Endothelial cell of umbilical vein (primary cell): ENCODE data around the gene OSBPL8. TPM values are rescaled to one million over a fixed set of nuclear protein-coding genes. Genes with fewer than 3 reads are reported as not detected.

Source experiments
- BruUV-seq: library from RNA; stranded (reverse); fragments of 400-500 nt; replicated peaks from 2 replicates; lab custom pipeline; 2021; lab: Mats Ljungman, UMichigan
- CTCF ChIA-PET: fragments of 300-600, 350-600 bp; sonication (Branson Sonifier 250); formaldehyde crosslinking; loops from one replicate; lab custom pipeline; 2021; ENCODE audit warnings: antibody characterized with exemption, inconsistent platforms; lab: Charles Lee
- POLR2A ChIA-PET: fragments of 300-600, 350-600 bp; sonication (Branson Sonifier 250); formaldehyde crosslinking; loops from one replicate; lab custom pipeline; 2021; ENCODE audit warnings: antibody characterized with exemption, inconsistent platforms; lab: Charles Lee
- DNase-seq: peaks from one replicate; pipeline ENCODE4 v3.0.0-alpha.2; 2011; ENCODE audit warnings: low read depth, low spot score
- FAIRE-seq: peaks from 2 replicates; lab custom pipeline; 2011; peaks lifted over from hg19 to GRCh38; lab: Jason Lieb, UNC
- H2AFZ ChIP-seq: 2 replicates; pipeline ENCODE4 v1.6.0; 2012; ENCODE audit warnings: low read depth, low read length, control low read depth, inconsistent platforms
- H3K27ac ChIP-seq: 2 replicates; pipeline ENCODE4 v1.5.1; 2011; ENCODE audit warnings: low read depth, mild to moderate bottlenecking, control low read depth, low read length, moderate library complexity; ENCODE audit not compliant: insufficient read depth
- H3K27me3 ChIP-seq, 2 experiments: 2 replicates each; pipeline versions ENCODE4 v1.6.0 to v1.6.1; 2011; ENCODE audit warnings: low read length in 2 of 2, mixed read lengths in 1 of 2; ENCODE audit not compliant: control insufficient read depth in 2 of 2, insufficient read depth in 2 of 2
- H3K36me3 ChIP-seq, 2 experiments: 2 replicates in 1 of 2; 3 replicates in 1 of 2; pipeline ENCODE4 v1.5.1; 2011; ENCODE audit warnings: low read length in 2 of 2, mild to moderate bottlenecking in 1 of 2, moderate library complexity in 1 of 2; ENCODE audit not compliant: control insufficient read depth in 2 of 2, insufficient read depth in 2 of 2; ENCODE audit errors: extremely low read depth in 1 of 2
- H3K4me1 ChIP-seq: 3 replicates; pipeline ENCODE4 v1.5.1; 2011; ENCODE audit warnings: mild to moderate bottlenecking, low read length; ENCODE audit not compliant: control insufficient read depth, insufficient read depth; ENCODE audit errors: extremely low read depth
- H3K4me2 ChIP-seq: 2 replicates; pipeline ENCODE4 v1.6.1; 2011; ENCODE audit warnings: low read length, control low read depth, mixed read lengths; ENCODE audit not compliant: insufficient read depth
- H3K4me3 ChIP-seq, 3 experiments: fragments of 200-600 bp in 1 of 3; sonication (generic), shearing (Covaris generic) in 1 of 3; replicated peaks in 1 of 3; 2 replicates each; pipeline ENCODE4 v1.5.1; 2011 to 2016; ENCODE audit warnings: control low read depth in 3 of 3, low read length in 3 of 3, mild to moderate bottlenecking in 2 of 3, inconsistent platforms in 1 of 3, low read depth in 1 of 3, moderate library complexity in 1 of 3; ENCODE audit not compliant: insufficient read depth in 1 of 3
- H3K79me2 ChIP-seq: 2 replicates; pipeline ENCODE4 v1.6.0; 2012; ENCODE audit warnings: low read length, inconsistent platforms; ENCODE audit not compliant: control insufficient read depth, insufficient read depth
- H3K9ac ChIP-seq: replicated peaks from 2 replicates; pipeline ENCODE3; 2011; ENCODE audit warnings: low read length, control low read depth; ENCODE audit not compliant: insufficient read depth; ENCODE audit errors: extremely low read depth
- H3K9me1 ChIP-seq: replicated peaks from 3 replicates; pipeline ENCODE4 v1.6.0; 2011; ENCODE audit warnings: mild to moderate bottlenecking, low read length; ENCODE audit not compliant: control insufficient read depth, insufficient read depth; ENCODE audit errors: extremely low read depth
- H3K9me3 ChIP-seq: replicated peaks from 2 replicates; pipeline ENCODE4 v1.5.1; 2012; ENCODE audit warnings: low read length, inconsistent platforms; ENCODE audit not compliant: control insufficient read depth, insufficient read depth
- H4K20me1 ChIP-seq: replicated peaks from 2 replicates; pipeline ENCODE3; 2011; ENCODE audit warnings: mild to moderate bottlenecking, low read length; ENCODE audit not compliant: control insufficient read depth, insufficient read depth; ENCODE audit errors: extremely low read depth
- EZH2 ChIP-seq: IDR thresholded peaks from 2 replicates; pipeline ENCODE4 v1.6.1; 2012; ENCODE audit warnings: borderline replicate concordance, low read depth, mild to moderate bottlenecking, moderate library complexity, low read length, inconsistent platforms; ENCODE audit not compliant: severe bottlenecking
- FOS ChIP-seq: IDR thresholded peaks from 2 replicates; pipeline ENCODE4 v1.6.1; 2011; ENCODE audit warnings: mild to moderate bottlenecking, low read length, moderate library complexity, borderline replicate concordance; ENCODE audit not compliant: insufficient read depth
- GATA2 ChIP-seq: IDR thresholded peaks from 2 replicates; pipeline ENCODE4 v1.7.0; 2011; ENCODE audit warnings: low read depth, mild to moderate bottlenecking, moderate library complexity, mixed read lengths, low read length; ENCODE audit not compliant: insufficient read length, insufficient read depth
- JUN ChIP-seq: IDR thresholded peaks from 2 replicates; pipeline ENCODE4 v1.6.1; 2011; ENCODE audit warnings: borderline replicate concordance, low read depth; ENCODE audit not compliant: insufficient read length, insufficient read depth
- MYC ChIP-seq: IDR thresholded peaks from one replicate; pipeline ENCODE4 v1.6.1; 2011; ENCODE audit warnings: mild to moderate bottlenecking, low read depth, low read length
- POLR2A ChIP-seq: IDR thresholded peaks from 2 replicates; pipeline ENCODE4 v1.6.1; 2012; ENCODE audit warnings: low read depth, mild to moderate bottlenecking, control low read depth, low read length
- POLR2AphosphoS5 ChIP-seq: IDR thresholded peaks from 2 replicates; pipeline ENCODE4 v1.6.1; 2012; ENCODE audit warnings: low read depth, mild to moderate bottlenecking, control low read depth, low read length, moderate library complexity; ENCODE audit not compliant: insufficient read depth
- dilution Hi-C: fragments of 300-500 bp; cut with MboI; formaldehyde crosslinking; loops from one replicate; pipeline ENCODE4 v1.15.0; 2019; ENCODE audit warnings: low sequenced_read_pairs; ENCODE audit not compliant: extremely low pct_ligation_motif_present
- intact Hi-C: fragments of 100-400 bp; cut with micrococcal nuclease; formaldehyde crosslinking; loops from one replicate; pipeline ENCODE4 v1.10.0; 2022
- polyA plus RNA-seq, 4 experiments: library from polyadenylated mRNA; depleted of rRNA in 3 of 4; stranded (reverse) in 3 of 4; unstranded in 1 of 4; fragments of >200 nt; gene quantifications; 2 replicates each; pipeline versions ENCODE4 v1.2.1 to v1.2.3, GENCODE V29; 2011 to 2012; ENCODE audit warnings: missing spikeins in 1 of 4
- total RNA-seq: library from RNA; stranded (reverse); gene quantifications from 2 replicates; pipeline ENCODE4 v1.2.3, GENCODE V29; 2021
- TF ChIP-seq, protein P1 (sequence below), 2 donors: IDR thresholded peaks; 1 replicate in 1 of 2; 2 replicates in 1 of 2; pipeline ENCODE4 v1.5.1; 2011; ENCODE audit warnings: low read length in 2 of 2, mild to moderate bottlenecking in 2 of 2, moderate library complexity in 2 of 2, control low read depth in 1 of 2, inconsistent platforms in 1 of 2, low read depth in 1 of 2; ENCODE audit not compliant: insufficient read depth in 1 of 2; ENCODE audit errors: extremely low read depth in 1 of 2
- TF ChIP-seq, protein P2 (sequence below): IDR thresholded peaks from 2 replicates; pipeline ENCODE4 v1.6.1; 2011; ENCODE audit not compliant: insufficient read depth, insufficient read length

Gene OSBPL8
- total and polyA plus RNA-seq, 2 donors (not counting 3 experiments of a cell fraction or from before 2014, with no cell fraction given) = 10.3 to 47.6 TPM

DNA sequence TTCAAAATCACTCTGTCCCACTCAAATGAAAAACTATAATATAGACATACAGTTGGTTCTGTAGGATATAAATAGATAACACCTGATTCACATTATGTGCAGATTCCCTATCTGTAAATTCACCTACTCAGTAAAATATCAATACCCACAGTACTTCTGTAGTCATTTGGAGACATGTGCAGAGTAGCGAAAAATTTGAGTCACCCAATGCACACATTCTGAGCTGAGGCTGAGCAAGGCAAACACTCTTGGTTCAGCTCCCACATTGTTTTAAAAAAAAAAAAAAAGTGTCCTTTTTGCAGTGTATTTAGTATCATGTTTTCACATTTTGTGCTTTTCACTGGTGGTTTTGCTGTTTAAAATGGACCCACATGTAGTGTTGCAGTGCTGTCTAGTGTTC is 184.1 kb downstream of the OSBPL8 start:
- no peak overlapping the region for H3K4me2 ChIP-seq
- H3K9me3 ChIP-seq = no peaks in the 10 kb centered on the region
- H3K9me1 ChIP-seq = no peaks in the 10 kb centered on the region
- FAIRE-seq = no peak
- DNase-seq = no peak
- no peaks in the 10 kb centered on the region for H3K36me3 ChIP-seq
- no peak overlapping the region for H3K27ac ChIP-seq
- ChIA-PET CTCF (no interaction called here), POLR2A (no interaction called here)
- TF ChIP-seq POLR2A (no peak), POLR2AphosphoS5 (no peak), MYC (no peak), GATA2 (no peak), EZH2 (no peak), FOS (no peak), JUN (no peak)
- TF ChIP-seq, protein P1, sequence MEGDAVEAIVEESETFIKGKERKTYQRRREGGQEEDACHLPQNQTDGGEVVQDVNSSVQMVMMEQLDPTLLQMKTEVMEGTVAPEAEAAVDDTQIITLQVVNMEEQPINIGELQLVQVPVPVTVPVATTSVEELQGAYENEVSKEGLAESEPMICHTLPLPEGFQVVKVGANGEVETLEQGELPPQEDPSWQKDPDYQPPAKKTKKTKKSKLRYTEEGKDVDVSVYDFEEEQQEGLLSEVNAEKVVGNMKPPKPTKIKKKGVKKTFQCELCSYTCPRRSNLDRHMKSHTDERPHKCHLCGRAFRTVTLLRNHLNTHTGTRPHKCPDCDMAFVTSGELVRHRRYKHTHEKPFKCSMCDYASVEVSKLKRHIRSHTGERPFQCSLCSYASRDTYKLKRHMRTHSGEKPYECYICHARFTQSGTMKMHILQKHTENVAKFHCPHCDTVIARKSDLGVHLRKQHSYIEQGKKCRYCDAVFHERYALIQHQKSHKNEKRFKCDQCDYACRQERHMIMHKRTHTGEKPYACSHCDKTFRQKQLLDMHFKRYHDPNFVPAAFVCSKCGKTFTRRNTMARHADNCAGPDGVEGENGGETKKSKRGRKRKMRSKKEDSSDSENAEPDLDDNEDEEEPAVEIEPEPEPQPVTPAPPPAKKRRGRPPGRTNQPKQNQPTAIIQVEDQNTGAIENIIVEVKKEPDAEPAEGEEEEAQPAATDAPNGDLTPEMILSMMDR (IDR thresholded peaks at IDR 0.05; ENCODE audit: extremely low read depth in 1 of 2, insufficient read depth in 1 of 2, low read depth in 1 of 2, low read length in 2 of 2) = no peak
- TF ChIP-seq, protein P2, sequence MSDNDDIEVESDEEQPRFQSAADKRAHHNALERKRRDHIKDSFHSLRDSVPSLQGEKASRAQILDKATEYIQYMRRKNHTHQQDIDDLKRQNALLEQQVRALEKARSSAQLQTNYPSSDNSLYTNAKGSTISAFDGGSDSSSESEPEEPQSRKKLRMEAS = no peak
- no peak overlapping the region for H2AFZ ChIP-seq
- H4K20me1 ChIP-seq = no peaks in the 10 kb centered on the region
- no peak overlapping the region for H3K4me3 ChIP-seq
- dilution Hi-C loops = no loop called here
- BruUV-seq = no TSS peak
- no peaks in the 10 kb centered on the region for H3K4me1 ChIP-seq
- intact Hi-C loops = no loop called here
- no peak overlapping the region for H3K9ac ChIP-seq
- H3K27me3 ChIP-seq = no peaks in the 10 kb centered on the region
- no peaks in the 10 kb centered on the region for H3K79me2 ChIP-seq
